Measurements from ENCODE around the gene RNASEH2A. TPM values are rescaled to one million over a fixed set of nuclear protein-coding genes. Genes with fewer than 3 reads are reported as not detected.

The RNASEH2A gene
- total and polyA plus RNA-seq, 2 of the 13 experiments (the other 11 are each of a cell fraction or from before 2014, with no cell fraction given) = 25.1 to 35.8 TPM

- no peak for TF ChIP-seq ZBTB39 (CRISPR knock-in tag; IDR thresholded peaks at IDR 0.05)
- peak; percentile 59; the same call in 1 of the 2 replicates for TF ChIP-seq GMEB1 (CRISPR knock-in tag; IDR thresholded peaks at IDR 0.05; ENCODE audit: borderline replicate concordance)
- 0 out of 2 replicates have a peak, but pooled peaks have one; percentile 64 for TF ChIP-seq AKAP8 (CRISPR knock-in tag; IDR thresholded peaks at IDR 0.05)
- peak; percentile 17; the same call in 1 of the 2 replicates for TF ChIP-seq MYC (CRISPR knock-in tag; IDR thresholded peaks at IDR 0.05; ENCODE audit: borderline replicate concordance)
- TF ChIP-seq, protein P1, sequence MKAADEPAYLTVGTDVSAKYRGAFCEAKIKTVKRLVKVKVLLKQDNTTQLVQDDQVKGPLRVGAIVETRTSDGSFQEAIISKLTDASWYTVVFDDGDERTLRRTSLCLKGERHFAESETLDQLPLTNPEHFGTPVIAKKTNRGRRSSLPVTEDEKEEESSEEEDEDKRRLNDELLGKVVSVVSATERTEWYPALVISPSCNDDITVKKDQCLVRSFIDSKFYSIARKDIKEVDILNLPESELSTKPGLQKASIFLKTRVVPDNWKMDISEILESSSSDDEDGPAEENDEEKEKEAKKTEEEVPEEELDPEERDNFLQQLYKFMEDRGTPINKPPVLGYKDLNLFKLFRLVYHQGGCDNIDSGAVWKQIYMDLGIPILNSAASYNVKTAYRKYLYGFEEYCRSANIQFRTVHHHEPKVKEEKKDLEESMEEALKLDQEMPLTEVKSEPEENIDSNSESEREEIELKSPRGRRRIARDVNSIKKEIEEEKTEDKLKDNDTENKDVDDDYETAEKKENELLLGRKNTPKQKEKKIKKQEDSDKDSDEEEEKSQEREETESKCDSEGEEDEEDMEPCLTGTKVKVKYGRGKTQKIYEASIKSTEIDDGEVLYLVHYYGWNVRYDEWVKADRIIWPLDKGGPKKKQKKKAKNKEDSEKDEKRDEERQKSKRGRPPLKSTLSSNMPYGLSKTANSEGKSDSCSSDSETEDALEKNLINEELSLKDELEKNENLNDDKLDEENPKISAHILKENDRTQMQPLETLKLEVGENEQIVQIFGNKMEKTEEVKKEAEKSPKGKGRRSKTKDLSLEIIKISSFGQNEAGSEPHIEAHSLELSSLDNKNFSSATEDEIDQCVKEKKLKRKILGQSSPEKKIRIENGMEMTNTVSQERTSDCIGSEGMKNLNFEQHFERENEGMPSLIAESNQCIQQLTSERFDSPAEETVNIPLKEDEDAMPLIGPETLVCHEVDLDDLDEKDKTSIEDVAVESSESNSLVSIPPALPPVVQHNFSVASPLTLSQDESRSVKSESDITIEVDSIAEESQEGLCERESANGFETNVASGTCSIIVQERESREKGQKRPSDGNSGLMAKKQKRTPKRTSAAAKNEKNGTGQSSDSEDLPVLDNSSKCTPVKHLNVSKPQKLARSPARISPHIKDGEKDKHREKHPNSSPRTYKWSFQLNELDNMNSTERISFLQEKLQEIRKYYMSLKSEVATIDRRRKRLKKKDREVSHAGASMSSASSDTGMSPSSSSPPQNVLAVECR (CRISPR knock-in tag; IDR thresholded peaks at IDR 0.05; ENCODE audit: borderline replicate concordance) = peak; percentile 48; the same call in 1 of the 2 replicates
- TF ChIP-seq IRF2 (CRISPR knock-in tag; IDR thresholded peaks at IDR 0.05) = 0 out of 2 replicates have a peak, but pooled peaks have one; percentile 51
- no peak for TF ChIP-seq ZNF232 (CRISPR knock-in tag; IDR thresholded peaks at IDR 0.05; ENCODE audit: borderline replicate concordance)
- no peak for TF ChIP-seq SSRP1 (CRISPR knock-in tag; IDR thresholded peaks at IDR 0.05)
- TF ChIP-seq ZNF639 (CRISPR knock-in tag; conservative IDR thresholded peaks at IDR 0.05) = no peak
- peak; percentile 37; the same call in 1 of the 2 replicates for TF ChIP-seq ZFY (CRISPR knock-in tag; IDR thresholded peaks at IDR 0.05)
- peak; percentile 78; the same call in 1 of the 2 replicates for TF ChIP-seq DNMT1 (CRISPR knock-in tag; IDR thresholded peaks at IDR 0.05)
- TF ChIP-seq, protein P2, sequence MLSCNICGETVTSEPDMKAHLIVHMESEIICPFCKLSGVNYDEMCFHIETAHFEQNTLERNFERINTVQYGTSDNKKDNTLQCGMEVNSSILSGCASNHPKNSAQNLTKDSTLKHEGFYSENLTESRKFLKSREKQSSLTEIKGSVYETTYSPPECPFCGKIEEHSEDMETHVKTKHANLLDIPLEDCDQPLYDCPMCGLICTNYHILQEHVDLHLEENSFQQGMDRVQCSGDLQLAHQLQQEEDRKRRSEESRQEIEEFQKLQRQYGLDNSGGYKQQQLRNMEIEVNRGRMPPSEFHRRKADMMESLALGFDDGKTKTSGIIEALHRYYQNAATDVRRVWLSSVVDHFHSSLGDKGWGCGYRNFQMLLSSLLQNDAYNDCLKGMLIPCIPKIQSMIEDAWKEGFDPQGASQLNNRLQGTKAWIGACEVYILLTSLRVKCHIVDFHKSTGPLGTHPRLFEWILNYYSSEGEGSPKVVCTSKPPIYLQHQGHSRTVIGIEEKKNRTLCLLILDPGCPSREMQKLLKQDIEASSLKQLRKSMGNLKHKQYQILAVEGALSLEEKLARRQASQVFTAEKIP (CRISPR knock-in tag; IDR thresholded peaks at IDR 0.05; ENCODE audit: borderline replicate concordance) = no peak
- no peak for TF ChIP-seq ATF3 (CRISPR knock-in tag; IDR thresholded peaks at IDR 0.05)
- TF ChIP-seq PHF20 (CRISPR knock-in tag; IDR thresholded peaks at IDR 0.05) = no peak
- TF ChIP-seq IKZF1 (IDR thresholded peaks at IDR 0.05) = no peak
- peak; percentile 55; the same call in 1 of the 2 replicates for TF ChIP-seq ERF (CRISPR knock-in tag; IDR thresholded peaks at IDR 0.05)
Measured at GRCh38 chr19:12847159-12848139, 41.1 kb downstream of the RNASEH2A start (continued).
